Activated CD4-positive, alpha-beta T cell treated with anti-CD3 and anti-CD28 coated beads, Interleukin-10, Interleukin-2, amounts not matched to agents 100 ng/mL and 50 ng/mL, durations not matched to agents 16 hours and 8 hours (primary cell): Measurements from ENCODE around the gene EMSY.
"Not testable (repeated sequence)": the region's sequence is repeated elsewhere in the genome, so short reads cannot be mapped to it uniquely, and the experiment has no call there.

Source experiments
- DNase-seq: peaks from one replicate; pipeline ENCODE4 v3.0.0-alpha.2; 2020

Gene EMSY, protein sequence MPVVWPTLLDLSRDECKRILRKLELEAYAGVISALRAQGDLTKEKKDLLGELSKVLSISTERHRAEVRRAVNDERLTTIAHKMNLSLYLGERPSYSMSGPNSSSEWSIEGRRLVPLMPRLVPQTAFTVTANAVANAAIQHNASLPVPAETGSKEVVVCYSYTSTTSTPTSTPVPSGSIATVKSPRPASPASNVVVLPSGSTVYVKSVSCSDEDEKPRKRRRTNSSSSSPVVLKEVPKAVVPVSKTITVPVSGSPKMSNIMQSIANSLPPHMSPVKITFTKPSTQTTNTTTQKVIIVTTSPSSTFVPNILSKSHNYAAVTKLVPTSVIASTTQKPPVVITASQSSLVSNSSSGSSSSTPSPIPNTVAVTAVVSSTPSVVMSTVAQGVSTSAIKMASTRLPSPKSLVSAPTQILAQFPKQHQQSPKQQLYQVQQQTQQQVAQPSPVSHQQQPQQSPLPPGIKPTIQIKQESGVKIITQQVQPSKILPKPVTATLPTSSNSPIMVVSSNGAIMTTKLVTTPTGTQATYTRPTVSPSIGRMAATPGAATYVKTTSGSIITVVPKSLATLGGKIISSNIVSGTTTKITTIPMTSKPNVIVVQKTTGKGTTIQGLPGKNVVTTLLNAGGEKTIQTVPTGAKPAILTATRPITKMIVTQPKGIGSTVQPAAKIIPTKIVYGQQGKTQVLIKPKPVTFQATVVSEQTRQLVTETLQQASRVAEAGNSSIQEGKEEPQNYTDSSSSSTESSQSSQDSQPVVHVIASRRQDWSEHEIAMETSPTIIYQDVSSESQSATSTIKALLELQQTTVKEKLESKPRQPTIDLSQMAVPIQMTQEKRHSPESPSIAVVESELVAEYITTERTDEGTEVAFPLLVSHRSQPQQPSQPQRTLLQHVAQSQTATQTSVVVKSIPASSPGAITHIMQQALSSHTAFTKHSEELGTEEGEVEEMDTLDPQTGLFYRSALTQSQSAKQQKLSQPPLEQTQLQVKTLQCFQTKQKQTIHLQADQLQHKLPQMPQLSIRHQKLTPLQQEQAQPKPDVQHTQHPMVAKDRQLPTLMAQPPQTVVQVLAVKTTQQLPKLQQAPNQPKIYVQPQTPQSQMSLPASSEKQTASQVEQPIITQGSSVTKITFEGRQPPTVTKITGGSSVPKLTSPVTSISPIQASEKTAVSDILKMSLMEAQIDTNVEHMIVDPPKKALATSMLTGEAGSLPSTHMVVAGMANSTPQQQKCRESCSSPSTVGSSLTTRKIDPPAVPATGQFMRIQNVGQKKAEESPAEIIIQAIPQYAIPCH (N-terminal part only)

GRCh38 chr11:76444384-76445120 lies at the start of gene EMSY:
EMSY (plus strand) TSS chr11:76445018; CDS start chr11:76446939, 1,921 bp downstream.
- DNase-seq: peak; percentile 97

- DNase-seq: no peak
These were observed 49.5 kb upstream of the EMSY start for GRCh38 chr11:76395296-76395695.

DNA sequence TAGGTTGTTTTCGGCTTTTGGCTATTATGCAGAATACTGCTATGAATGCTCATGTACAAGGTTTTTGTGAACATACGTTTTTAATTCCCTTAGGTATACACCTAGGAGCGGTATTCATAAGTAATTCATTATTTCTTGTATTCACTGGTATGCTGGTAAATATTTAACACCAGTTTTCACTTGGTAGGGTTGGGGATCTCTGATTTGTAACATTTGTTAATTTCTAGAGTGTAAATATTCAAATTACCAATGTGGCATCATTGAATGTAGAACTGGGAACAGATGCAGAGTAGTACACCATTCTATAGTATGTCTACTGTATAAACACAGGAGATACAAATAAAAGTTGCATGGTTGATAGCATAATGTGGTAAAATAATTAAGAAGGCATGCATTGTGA lies 47.4 kb upstream of the EMSY start:
- no peak for DNase-seq

GRCh38 chr11:76400967-76401366 lies 43.9 kb upstream of the EMSY start:
- no peak for DNase-seq

GRCh38 chr11:76401484-76401883 lies 43.3 kb upstream of the EMSY start:
- DNase-seq: not testable (repeated sequence)

GRCh38 chr11:76406359-76406758 lies 38.5 kb upstream of the EMSY start:
- DNase-seq: no peak

DNA sequence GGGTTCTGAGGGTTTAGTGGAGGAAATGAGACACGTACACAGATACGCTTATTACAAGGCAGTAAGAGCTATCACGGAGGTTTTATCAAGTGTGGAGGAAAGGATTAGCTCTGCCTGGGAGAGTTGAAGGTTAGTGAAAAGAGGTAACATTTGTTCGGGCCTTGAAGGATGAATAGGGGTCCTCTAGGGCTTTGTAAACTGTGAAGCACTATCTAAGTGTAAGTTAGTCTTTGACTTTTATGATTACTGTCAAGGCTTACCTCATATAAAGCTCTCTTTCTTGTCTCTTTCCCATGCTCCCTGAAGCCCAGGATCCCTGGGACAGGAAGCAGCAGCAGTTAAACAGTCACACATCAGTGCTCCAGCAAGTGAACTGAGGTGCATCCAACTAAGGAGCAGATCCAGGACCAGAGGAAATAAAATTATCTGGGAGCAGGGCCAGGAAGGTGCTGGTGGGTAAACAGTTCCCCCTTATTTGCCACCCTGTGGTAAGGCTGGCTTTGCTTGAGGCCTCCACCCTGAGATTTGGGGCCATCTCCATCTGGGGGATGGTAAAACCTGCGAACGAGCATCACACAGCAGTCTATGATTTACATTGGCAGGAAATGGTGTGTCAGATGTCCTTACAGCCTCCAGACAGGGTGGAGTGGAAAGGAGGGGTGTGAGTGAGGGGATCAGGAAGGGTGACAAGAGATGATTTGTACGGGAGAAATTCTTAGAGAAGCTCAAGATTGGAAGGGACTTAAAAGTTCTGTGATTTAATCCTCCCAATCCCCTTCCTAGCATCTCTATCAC lies 36.5 kb upstream of the EMSY start:
- no peak for DNase-seq

- no peak for DNase-seq
These were observed 33.9 kb upstream of the EMSY start for GRCh38 chr11:76410851-76411357.

GRCh38 chr11:76415073-76415472 lies 29.7 kb upstream of the EMSY start:
- no peak for DNase-seq

GRCh38 chr11:76419896-76420295 lies 24.9 kb upstream of the EMSY start:
- peak; percentile 25 for DNase-seq

DNA sequence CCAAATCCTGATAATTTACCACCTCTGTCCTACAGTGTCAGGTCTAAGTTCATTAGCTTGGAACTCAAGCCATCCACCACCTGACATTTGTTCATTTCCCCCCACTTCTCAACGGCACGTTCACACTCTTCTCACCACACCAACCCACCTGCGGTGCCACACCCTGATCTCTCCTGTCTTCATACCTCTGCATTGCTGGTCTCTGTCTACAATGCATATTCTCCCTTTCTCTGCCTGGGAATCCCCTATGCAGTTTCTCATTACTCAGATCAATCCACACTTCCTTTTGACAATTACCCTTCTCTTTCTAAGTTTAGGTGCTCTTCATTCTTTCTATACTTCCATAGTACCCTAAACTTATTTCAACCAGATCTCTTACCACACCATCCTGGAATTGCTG lies 20.4 kb upstream of the EMSY start:
- peak; percentile 59 for DNase-seq

- peak; percentile 13 for DNase-seq
These were observed 19.9 kb upstream of the EMSY start for GRCh38 chr11:76424891-76425290.

DNA sequence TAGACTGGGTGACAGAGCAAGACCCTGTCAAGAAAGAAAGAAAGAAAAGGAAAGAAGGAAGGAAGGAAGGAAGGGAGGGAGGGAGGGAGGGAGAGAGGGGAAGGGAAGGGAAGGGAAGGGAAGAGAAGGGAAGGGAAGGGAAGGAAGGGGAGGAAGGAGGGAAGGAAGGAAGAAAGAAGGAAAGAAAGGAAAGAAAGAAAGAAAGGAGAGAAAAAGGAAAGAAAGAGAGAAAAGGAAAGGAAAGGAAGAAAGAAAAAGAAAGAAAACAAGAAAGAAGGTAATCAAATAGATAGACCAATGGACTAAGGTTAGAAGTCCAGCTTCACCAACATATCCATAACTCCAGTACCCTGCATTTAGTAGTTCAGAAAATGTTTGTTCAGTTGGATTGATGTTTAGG lies 18.2 kb upstream of the EMSY start:
- no peak for DNase-seq

DNA sequence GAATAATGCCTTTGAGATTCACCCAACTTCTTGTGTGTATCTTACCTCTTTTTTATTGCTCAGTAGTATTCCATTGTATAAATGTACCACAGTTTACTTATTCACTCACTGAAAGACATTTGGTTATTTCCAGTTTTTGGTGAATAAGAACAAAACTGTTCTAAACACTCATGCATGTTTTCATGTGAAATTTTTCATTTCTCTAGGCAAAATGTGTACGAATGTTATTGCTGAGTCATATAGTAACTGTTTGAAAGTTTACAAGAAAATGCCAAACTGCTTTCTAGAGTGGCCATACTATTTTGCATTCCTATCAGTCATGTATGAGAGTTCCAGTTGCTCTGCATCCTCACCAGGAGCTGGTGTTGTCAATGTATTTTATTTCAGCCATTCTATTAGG lies 8.8 kb upstream of the EMSY start:
- DNase-seq: peak; percentile 27

GRCh38 chr11:76443268-76443980 lies 1.4 kb upstream of the EMSY start:
- DNase-seq: peak; percentile 22

DNA sequence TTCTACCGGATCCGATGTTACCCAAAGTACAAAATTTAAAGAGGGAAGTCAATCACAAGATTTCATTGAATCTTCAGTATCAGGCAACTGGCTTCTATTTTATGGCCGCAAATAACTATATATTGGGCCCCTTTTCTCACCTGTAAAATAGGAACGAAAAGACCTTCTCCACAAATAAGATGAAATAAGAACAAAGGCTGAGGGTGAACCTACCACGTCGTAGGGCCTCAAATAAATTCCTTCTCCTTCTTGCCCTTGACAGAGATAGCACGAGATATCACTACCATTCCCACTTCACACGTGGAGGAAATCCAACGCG lies 794 bp upstream of the EMSY start:
- no peak for DNase-seq

DNA sequence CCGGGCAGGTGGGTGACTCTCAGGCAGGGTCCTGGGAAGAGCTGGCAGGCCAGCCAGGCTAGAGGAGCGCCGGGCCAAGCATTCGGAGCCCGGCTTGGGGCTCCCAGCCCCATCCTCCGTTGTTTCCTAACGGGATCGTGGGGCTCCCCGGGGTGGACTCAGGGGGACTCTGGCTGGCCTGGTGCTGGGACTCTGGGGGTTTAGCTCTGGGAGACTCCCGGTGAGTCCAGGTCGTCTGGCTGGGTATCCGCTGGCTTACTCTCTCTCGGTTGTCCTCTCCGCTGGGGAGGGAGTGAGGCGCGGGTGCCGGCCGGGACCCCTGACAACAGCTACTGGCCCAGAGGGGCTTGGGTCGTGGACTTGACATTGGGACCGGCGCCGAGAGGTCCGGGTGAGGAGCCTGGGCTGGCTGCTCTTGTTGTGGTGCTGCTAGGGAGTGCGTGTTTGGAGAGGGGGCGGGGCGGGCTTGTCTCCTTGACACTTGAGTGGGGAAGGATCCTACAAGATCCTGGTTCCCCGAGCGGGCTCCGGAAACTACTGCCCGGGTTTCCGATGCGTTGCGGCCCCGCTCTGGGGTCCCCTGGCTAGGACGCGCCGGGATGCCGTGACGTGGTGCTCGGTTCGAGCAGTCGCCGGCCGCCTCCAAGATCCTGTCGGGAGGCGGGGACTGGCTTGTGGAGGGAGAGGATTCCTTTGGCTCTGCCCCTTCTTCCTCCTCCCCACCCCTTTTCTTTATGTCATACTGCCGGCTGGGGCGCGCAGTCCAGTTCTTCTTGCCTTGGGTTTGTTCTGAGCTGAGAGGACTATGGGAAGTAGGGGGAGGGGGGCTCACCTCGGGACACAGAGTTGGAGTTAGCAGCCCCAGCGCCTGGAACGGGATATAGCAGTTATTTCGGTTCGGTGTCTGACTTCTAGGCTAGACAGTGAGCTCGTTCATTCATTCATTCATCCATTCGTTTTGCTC lies 585 bp downstream of the EMSY start:
- peak; percentile 76 for DNase-seq

- DNase-seq: no peak
These were observed 3.7 kb downstream of the EMSY start for GRCh38 chr11:76448506-76448905.

GRCh38 chr11:76453248-76453647 lies 8.4 kb downstream of the EMSY start:
- DNase-seq: no peak

GRCh38 chr11:76455331-76455730 lies 10.5 kb downstream of the EMSY start:
- DNase-seq: no peak
